HG02870 (cell line): ENCODE results near the gene CENPS.
"Not testable (repeated sequence)": the region's sequence is repeated elsewhere in the genome, so short reads cannot be mapped to it uniquely, and the experiment has no call there.

ENCODE experiments used
- ATAC-seq: cut with Tn5 transposase; IDR thresholded peaks from one replicate; pipeline ENCODE4 v1.9.1; 2021; ENCODE audit warnings: mild to moderate bottlenecking, moderate library complexity; ENCODE audit not compliant: unreplicated experiment

CENPS gene

DNA sequence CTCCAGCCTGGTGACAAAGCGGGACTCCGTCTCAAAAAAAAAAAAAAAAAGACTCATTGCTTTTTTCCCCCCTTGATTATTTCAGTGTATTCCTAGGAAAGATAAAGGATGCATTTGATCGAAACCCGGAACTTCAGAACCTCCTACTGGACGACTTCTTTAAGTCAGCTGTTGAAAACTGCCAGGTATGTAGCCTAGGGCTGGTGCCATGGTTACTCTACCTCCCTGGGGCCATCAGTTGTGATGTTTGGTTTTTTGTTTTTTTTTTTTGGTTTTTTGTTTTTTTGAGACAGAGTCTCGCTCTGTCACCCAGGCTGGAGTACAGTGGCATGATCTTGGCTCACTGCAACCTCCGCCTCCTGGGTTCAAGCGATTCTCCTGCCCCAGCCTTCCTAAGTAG is 11.5 kb upstream of the CENPS start:
- not testable (repeated sequence) for ATAC-seq

DNA sequence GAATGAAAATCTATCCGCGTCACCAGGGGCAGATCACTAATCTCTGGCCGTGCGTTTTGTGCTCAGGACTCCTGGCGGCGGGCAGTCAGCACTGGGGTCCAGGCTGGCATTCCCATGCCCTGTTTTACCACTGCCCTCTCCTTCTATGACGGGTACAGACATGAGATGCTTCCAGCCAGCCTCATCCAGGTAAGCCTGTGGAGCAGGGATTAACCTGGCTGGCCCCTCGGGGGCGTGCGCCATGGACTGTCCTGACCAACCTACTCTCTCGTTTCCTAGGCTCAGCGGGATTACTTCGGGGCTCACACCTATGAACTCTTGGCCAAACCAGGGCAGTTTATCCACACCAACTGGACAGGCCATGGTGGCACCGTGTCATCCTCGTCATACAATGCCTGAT is 10.9 kb upstream of the CENPS start:
- ATAC-seq, result no peak

DNA sequence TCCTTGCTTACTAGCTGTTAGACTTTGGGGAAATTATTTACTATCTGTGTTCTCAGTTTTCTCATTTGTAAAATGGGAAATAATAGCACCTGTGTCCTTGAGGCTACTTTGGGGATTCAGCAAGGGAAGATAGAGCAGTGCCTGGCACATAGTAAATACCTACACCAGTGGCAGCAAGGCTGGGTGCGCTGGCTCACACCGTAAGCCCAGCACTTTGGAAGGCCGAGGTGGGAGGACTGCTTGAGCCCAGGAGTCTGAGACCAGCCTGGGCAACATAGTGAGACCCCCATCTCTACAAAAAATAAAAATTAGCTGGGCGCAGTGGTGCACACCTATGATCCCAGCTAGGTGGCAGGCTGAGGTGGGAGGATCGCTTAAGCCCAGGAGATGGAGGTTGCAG is 8.6 kb upstream of the CENPS start:
- ATAC-seq, result no peak

DNA sequence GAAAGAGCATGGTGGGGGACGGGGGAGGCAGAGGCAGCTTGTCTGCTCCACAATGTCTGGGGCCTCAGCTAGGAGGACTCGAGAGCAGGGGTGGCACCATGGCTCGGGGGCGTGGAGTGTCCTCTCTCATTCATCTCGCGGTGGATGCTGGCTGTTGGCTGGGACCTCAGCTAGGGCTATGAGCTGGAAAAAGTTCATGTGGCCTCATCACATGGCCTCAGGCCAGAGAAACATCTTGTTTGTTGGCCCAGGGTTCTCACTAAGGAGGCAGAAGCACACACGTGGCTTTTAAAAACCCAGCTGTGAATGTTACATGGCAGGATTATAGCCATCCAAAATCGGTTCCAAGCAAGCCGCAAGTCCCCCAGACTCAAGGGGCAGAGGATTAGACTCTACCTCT is 6.2 kb upstream of the CENPS start:
- no peak for ATAC-seq

DNA sequence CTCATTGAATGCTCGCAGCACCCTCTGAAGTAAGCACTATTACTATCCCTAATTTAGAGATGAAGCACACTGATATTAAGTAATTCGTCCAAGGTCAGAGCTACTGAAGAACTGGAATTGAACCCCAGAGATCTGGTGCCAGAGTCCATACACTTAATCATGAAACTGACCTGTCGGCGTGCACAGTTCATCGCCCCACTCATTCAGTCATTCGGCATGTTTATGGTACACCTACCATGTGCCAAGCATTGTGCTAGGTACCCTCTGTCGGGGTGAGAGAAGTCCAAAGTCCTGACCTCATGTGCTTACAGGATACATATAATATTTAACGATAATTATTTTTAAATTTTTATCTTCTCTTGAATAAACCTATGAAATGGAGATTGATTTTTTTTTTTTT is 5.6 kb upstream of the CENPS start:
- ATAC-seq, result no peak

DNA sequence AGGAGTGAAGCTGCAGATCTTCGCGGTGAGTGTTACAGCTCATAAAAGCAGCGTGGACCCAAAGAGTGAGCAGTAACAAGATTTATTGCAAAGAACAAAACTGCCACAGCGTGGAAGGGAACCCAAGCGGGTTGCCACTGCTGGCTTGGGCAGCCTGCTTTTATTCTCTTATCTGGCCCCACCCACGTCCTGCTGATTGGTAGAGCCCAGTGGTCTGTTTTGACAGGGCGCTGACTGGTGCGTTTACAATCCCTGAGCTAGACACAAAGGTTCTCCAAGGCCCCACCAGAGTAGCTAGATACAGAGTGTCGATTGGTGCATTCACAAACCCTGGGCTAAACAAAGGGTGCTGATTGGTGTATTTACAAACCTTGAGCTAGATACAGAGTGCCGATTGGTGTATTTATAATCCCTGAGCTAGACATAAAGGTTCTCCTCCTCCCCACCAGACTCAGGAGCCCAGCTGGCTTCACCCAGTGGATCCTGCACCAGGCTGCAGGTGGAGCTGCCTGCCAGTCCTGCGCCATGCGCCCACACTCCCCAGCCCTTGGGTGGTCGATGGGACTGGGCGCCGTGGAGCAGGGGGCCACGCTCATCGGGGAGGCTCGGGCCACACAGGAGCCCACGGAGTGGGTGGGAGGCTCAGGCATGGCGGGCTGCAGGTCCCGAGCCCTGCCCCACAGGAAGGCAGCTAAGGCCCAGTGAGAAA is 4.3 kb upstream of the CENPS start:
- ATAC-seq, result not testable (repeated sequence)

DNA sequence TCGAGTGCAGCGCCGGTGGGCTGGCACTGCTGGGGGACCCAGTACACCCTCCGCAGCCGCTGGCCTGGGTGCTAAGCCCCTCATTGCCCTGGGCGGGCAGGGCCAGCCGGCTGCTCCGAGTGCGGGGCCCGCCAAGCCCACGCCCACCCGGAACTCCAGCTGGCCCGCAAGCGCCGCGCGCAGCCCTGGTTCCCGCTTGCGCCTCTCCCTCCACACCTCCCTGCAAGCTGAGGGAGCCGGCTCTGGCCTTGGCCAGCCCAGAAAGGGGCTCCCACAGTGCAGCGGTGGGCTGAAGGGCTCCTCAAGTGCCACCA is 3.7 kb upstream of the CENPS start:
- ATAC-seq, result not testable (repeated sequence)

DNA sequence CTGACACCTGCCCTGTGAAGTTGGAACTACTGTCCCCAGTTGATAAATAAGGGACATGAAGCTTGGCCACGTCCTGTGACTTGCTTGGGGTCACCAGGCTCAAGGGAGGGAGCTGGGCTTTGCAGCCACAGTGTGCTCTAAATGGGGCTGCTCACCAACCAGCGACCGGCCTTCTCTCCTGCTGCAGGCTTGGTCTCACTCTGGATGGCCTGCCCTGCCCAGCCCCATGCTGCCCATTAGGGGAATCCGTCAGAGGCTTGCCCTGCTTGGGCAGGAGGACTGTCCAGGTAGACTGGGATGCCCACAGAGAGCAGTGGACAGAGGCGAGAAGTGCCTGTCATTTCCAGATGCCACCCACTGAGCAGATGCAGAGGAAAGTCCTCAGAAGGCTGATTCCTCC is 1.2 kb upstream of the CENPS start:
- ATAC-seq, result no peak

DNA sequence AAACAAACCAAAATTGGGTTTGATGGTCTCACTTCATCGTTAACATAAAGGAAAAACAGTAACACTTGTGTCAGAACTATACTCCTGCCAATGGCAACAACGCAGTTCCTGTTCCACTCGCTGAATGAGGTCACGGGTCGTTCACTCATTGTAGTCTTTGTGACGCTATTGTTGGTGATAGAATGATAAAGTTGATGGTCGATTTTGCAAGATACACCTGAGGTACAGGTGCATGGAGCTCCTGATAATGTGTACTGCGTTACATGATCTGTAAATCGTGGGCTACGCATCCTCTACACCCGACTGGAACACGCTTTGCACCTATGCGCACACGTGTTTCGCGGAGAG is 391 bp upstream of the CENPS start:
- ATAC-seq, result peak; percentile 11

DNA sequence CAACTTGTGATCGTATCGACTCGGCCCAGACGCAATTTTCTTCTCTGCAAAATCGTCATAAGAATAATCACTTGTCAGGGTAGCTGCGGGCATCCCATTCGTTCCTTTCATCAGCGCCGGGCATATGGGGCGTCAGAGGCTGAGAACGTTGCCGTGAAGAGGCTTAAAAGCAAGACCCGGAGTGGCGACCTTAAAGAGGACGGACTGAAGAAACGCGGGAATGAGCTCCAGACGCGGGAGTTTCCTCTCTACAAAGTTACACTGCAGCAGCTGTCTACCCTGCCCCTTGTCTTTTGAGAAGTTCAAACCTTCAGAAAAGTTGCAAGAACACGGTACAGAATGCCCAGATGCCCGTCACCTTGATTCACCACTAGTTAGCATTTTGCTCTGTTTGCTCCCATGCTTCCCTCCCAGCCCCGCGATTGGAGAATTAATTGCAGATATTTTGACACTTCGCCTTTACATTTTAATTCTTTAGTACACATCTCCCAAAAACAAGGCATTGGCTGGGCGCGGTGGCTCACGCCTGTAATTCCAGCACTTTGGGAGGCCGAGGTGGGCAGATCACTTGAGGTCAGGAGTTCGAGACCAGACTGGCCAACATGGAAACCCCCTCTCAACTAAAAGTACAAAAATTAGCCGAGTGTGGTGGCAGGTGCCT is 967 bp downstream of the CENPS start:
- ATAC-seq, result no peak

DNA sequence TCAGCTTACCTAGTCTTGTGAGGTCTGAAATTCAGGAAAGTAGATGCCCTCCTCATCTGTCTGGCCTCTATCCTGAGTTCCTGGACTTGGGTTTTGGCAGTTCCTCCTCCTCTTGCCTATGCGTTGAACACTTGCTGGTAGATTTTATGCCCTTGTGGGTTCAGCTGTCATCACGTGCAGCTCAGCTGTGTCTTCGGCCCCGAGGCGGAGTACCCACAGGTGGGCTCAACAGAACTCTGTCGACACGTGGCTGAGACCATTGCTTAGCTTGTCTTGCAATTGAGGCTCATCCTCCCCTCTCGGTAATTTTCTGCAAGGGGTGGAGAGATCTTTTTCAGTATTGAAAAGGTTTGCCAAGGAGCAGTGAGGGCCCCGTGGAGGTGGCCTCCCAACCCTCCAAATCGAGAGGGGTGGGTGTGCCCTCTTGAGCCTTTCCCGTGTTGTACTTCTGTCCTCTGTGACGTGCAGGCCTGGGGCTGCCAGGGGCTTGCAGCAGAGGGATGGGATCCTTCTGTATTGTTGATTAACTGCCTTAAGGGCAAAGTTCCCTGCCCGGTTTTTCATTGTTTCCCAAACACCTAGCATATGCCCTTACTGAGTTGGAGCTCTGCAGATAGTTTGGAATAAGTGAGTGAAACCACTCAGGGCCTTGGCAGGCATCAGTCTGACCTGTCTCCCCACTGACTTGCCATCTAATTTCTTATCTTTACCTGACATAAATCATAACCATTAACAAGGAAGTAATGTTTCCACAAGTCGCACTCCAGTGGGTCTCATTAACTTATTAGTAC is 2.9 kb downstream of the CENPS start:
- no peak for ATAC-seq

DNA sequence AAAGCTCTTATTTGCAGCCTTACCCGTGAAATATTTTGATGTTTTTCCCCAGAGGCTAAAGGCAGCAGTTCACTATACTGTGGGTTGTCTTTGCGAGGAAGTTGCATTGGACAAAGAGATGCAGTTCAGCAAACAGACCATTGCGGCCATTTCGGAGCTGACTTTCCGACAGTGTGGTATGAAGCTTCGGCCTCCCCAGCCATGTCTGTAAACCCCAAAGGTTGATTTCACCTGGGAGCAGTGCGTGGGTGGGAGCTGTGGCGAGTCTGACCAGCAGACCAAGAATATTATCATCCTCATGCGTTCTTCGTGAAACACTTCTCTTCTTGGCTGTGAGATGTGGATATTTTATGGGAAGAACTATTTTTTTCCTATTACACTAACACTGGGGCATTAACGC is 3.6 kb downstream of the CENPS start:
- ATAC-seq, result no peak

DNA sequence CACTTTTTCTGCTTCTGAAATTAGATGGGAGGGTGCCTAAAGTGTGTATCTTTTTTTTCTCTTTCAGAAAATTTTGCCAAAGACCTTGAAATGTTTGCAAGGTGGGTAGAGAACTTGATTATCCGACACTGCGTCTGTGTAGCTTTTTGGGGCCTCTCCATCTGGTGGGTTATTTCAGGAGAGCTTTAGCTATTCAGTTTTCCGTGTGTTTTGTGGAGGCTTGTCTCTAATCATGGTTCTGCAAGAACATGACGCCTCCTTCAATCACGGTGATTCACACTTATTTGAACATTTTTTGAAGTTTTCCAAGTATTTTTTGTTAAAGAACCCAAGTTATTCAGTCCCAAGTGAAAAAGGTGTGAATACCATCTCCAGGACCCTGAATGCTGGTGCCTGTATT is 4.4 kb downstream of the CENPS start:
- ATAC-seq, result no peak

DNA sequence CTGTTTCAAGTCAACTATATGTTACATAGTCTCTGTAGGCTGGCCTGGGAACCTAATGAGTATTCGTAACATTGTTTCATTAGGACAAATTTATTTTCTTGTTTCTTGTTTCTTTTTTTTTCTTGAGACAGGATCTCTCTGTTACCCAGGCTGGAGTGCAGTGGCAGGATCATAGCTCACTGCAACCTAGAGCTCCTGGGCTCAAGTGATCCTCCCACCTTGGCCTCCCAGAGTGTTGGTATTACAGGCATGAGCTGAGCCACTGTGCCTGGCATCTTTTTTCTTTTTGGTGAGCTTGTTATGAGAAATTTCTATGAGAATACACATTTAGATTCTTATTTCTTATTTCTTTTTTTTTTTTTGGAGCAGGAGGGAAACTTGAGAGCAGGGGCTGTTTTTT is 6.8 kb downstream of the CENPS start:
- no peak for ATAC-seq

DNA sequence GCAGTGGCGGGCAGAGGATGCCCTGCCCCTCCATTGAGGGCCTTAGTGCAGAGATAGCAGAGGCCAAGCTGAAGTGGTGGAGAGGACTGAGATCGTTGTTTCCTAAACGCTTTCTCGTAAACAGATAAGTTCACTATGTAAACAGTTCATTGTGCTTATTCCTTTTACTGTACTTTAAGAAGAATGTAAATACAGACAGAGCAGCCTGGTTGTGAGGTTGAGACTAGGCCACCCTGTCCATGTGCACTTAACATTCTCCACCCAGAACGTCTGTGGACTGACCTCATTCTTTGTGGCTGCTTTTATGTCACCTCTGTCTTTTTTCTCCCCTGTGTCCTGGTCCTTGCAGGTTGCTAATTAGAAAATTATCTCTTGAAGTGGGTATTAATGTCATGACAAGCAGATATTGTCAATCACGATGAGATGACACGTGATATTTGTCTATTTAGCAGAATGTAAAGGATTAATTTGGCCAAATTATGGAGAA is 8.5 kb downstream of the CENPS start:
- no peak for ATAC-seq

DNA sequence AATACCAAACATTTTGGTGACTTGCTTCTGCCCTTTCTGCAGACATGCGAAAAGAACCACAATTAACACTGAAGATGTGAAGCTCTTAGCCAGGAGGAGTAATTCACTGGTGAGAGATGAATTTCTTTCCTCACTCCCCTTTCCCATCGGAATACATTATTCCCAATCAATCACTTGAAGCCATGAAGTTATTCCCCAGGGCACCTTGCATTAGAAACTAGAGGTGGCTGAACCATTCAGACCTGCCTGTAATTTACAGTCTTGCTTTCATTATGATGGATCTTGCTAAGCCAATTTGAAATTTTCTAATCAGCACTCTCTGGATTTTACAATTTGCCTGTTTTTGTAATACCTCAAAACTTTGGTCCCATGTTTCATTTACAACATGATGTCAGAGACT is 10.1 kb downstream of the CENPS start:
- ATAC-seq, result no peak

DNA sequence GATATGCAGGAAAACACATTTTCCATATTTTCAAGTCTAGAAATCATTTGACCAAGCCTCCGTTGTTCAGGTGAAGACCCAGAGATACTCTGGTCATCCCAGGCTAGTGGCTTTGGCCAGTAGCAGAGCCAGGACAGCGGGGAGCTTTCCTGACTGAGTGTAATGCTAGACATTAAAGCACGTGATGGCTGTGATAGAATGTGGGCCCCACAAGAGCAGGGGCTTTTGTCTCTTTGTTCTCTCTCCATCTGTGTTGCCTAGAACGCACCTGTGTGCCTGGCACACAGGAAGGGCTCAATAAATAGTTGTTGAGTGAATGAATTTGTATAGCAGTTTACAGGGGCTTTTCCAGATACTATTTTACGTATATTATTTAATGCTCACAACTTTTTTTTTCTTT is 10.6 kb downstream of the CENPS start:
- ATAC-seq, result no peak

DNA sequence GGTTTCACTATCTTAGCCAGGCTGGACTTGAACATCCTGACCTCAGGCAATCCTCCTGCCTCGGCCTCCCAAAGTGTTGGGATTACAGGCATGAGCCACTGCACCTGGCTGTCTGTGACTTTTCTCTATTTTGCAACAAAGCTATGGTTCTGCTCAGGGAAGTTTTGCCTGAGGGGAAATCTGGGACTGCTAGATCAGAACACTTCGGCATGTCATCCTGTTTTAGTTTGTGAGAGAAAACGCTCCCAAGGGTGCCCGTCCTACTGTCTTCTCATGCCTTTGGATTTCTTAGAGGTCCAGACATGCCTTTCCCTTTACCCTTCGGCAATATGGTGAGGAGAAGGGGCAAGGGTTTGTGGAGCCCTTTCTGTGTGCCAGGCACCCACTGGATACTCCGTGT is 14.0 kb downstream of the CENPS start:
- no peak for ATAC-seq

DNA sequence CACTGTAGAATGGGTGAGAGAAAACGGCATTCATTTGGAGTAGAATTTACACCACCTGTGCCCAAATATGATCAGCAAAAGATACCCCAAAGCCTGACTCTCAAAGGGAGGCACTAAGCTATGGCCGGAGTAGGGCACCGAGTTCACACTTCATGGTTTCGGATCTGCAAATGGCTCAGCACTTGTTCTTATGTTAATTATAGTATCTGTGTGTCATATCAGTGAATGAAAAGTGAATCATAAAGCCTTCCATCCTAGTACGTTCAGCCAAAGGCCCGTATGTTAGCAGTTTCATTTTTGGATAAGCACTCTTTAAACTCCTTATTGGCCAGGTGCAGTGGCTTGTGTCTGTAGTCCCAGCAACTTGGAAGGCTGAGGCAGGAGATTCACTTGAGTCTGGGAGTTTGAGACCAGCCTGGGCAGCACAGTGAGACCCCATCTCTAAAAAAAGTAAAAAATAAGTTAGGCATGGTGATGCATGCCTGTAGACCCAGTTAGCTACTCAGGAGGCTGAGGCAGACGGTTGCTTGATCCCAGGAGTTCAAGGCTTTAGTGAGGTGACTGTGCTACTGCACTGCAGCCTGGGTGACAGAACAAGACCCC is 14.7 kb downstream of the CENPS start:
- no peak for ATAC-seq

DNA sequence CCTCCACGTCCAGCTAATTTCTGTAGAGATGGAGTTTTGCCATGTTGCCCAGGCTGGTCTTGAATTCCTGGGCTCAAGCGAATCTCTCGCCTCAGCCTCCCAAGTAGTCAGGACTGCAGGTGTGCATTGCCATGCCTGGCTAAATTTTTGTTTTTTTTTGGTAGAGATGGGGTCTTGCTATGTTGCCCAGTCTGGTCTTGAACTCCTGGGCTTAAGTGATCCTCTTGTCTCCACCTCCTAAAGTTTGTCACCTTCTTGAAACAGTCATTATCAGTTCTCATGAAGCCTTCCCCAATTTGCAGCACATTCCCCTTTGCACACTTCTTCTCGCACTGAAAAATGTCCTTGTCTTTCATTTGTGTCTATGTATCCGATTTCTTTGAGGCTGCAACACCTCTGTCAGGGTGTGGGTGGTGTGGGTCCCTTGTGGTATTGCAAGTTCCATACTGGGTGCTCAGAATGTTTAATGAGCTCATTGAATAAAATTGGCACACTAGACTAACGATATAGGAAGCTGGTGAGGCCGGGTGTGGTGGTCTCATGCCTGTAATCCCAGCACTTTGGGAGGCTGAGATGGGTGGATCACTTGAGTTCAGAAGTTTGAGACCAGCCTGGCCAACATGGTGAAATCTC is 16.7 kb downstream of the CENPS start:
- ATAC-seq, result no peak

DNA sequence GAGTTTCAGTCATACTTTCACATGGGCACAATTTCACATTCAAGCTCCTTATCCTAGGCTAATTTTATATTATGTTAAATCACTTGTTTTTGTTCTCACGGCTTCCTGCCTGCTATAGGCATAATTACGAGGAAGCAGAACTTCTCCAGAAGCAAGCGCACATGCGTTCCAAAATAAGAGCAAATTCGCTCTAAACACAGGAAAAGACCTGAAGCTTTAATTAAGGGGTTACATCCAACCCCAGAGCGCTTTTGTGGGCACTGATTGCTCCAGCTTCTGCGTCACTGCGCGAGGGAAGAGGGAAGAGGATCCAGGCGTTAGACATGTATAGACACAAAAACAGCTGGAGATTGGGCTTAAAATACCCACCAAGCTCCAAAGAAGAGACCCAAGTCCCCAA is 19.5 kb downstream of the CENPS start, which contains the start of gene CORT:
Gene CORT, plus strand, starts transcription at position 281 of the 400 bp plus-strand sequence. CDS start 193 bp downstream, outside the sequence.
- no peak for ATAC-seq
